ENCODE measurements around the gene PPP4R3A. TPM values are rescaled to one million over a fixed set of nuclear protein-coding genes. Genes with fewer than 3 reads are reported as not detected.
A peak's percentile ranks its signal among the peaks of the same experiment; 100 is the strongest.
"Not testable (repeated sequence)": the region's sequence is repeated elsewhere in the genome, so short reads cannot be mapped to it uniquely, and the experiment has no call there.

Gene PPP4R3A
- total RNA-seq, 3 donors from 2014 or later, result 127 to 142 (median 141) TPM

GRCh38 chr14:91516663-91517388 is 6.7 kb upstream of the PPP4R3A start:
- Mint-ChIP-seq H3K36me3 (ENCODE audit: insufficient read depth) (no peaks in the 10 kb centered on the region), H3K4me1 (ENCODE audit: low read depth) (no peaks in the 10 kb centered on the region), H3K9me3 (no peaks in the 10 kb centered on the region), H3K4me3 (no peak overlapping the region), H3K27me3 (ENCODE audit: low read depth) (peaks cover 3% of the 10 kb centered on the region)
- DNase-seq (no peak), ATAC-seq (no peak)

DNA sequence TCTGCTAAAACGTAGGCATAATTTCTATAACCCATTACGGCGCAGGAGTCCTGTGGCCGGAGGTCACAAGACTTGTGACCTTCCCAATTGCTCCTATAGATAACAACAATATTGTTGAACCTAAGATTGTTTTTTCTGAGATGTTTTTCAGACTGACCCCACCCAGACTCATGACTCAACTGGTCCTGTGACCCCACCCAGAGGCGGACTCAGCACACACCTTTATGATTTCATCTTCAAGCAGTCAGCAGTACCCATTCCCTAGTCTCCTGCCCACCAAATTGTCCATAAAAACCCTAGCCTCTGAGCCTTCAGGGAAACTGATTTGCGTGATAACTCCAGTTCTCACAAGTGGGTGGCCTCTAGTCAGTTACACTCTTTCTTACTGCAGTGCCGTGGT is 5.9 kb upstream of the PPP4R3A start:
- peaks cover 2% of the 10 kb centered on the region for H3K4me1 Mint-ChIP-seq (ENCODE audit: low read depth)
- H3K27me3 Mint-ChIP-seq (ENCODE audit: low read depth), result peaks cover 3% of the 10 kb centered on the region
- no peak for DNase-seq
- H3K36me3 Mint-ChIP-seq (ENCODE audit: insufficient read depth), result no peaks in the 10 kb centered on the region
- ATAC-seq, result no peak
- H3K9me3 Mint-ChIP-seq, result no peaks in the 10 kb centered on the region
- no peak overlapping the region for H3K4me3 Mint-ChIP-seq

DNA sequence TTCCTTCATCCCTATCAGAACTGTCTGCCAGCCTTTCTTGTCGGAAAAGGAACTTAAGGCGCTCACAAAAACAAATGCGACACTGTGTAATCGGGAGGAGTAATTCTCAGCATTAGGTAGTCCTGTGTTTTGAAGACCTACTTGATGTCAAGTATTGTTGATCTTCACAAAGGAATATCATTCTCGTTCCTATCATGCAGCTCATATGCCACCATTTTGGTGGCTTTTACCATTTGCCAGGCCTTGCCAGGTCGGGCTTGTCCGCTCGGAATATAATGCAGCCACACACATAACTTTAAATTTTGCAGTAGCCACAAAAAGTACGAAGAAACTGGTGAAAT is 903 bp upstream of the PPP4R3A start:
- H3K36me3 Mint-ChIP-seq (ENCODE audit: insufficient read depth), result peaks cover 16% of the 10 kb centered on the region
- peaks cover 2% of the 10 kb centered on the region for H3K27me3 Mint-ChIP-seq (ENCODE audit: low read depth)
- H3K4me1 Mint-ChIP-seq (ENCODE audit: low read depth), result peaks cover 17% of the 10 kb centered on the region
- DNase-seq, result no peak
- ATAC-seq, result no peak
- H3K9me3 Mint-ChIP-seq, result no peaks in the 10 kb centered on the region
- H3K4me3 Mint-ChIP-seq, result peak overlapping the region; percentile 100

DNA sequence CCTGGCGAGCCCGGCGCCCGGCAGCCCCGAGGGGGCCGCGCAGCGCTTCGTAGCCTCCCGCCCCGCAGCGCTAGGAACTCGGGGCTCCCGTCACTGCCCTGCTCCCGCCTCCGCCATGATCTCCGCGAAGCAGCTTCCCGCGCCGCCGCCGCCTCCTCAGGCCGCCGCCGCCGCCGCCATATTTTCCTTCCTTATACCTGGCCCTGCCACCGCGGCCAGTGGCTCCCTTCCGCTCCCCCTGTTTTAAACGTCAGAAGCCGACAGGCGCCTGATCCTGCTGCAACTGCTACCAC is 286 bp downstream of the PPP4R3A start:
- peaks cover 18% of the 10 kb centered on the region for H3K36me3 Mint-ChIP-seq (ENCODE audit: insufficient read depth)
- peaks cover 28% of the 10 kb centered on the region for H3K4me1 Mint-ChIP-seq (ENCODE audit: low read depth)
- H3K4me3 Mint-ChIP-seq, result peak overlapping the region; percentile 100
- no peak for DNase-seq
- H3K27me3 Mint-ChIP-seq (ENCODE audit: low read depth), result no peaks in the 10 kb centered on the region
- peak; percentile 51 for ATAC-seq
- no peaks in the 10 kb centered on the region for H3K9me3 Mint-ChIP-seq

- peak; percentile 16 to 17 for ATAC-seq
- Mint-ChIP-seq H3K4me1 (ENCODE audit: low read depth) (peaks cover 34% of the 10 kb centered on the region), H3K27me3 (ENCODE audit: low read depth) (no peaks in the 10 kb centered on the region), H3K4me3 (peak overlapping the region; percentile 100), H3K9me3 (no peaks in the 10 kb centered on the region), H3K36me3 (ENCODE audit: insufficient read depth) (peaks cover 22% of the 10 kb centered on the region)
- peak; percentile 21 for DNase-seq
These were observed 830 bp downstream of the PPP4R3A start for GRCh38 chr14:91509083-91509877.

GRCh38 chr14:91508105-91508504 is 2.0 kb downstream of the PPP4R3A start:
- no peaks in the 10 kb centered on the region for H3K9me3 Mint-ChIP-seq
- peak overlapping the region; percentile 97 for H3K4me3 Mint-ChIP-seq
- H3K27me3 Mint-ChIP-seq (ENCODE audit: low read depth), result no peaks in the 10 kb centered on the region
- peaks cover 29% of the 10 kb centered on the region for H3K36me3 Mint-ChIP-seq (ENCODE audit: insufficient read depth)
- peaks cover 42% of the 10 kb centered on the region for H3K4me1 Mint-ChIP-seq (ENCODE audit: low read depth)
- DNase-seq (no peak), ATAC-seq (no peak)

GRCh38 chr14:91506226-91506625 is 3.9 kb downstream of the PPP4R3A start:
- Mint-ChIP-seq H3K27me3 (ENCODE audit: low read depth) (no peaks in the 10 kb centered on the region), H3K36me3 (ENCODE audit: insufficient read depth) (peaks cover 33% of the 10 kb centered on the region), H3K9me3 (no peaks in the 10 kb centered on the region), H3K4me3 (peak overlapping the region; percentile 57), H3K4me1 (ENCODE audit: low read depth) (peaks cover 49% of the 10 kb centered on the region)
- ATAC-seq (no peak), DNase-seq (no peak)

- Mint-ChIP-seq H3K36me3 (ENCODE audit: insufficient read depth) (peaks cover 25% of the 10 kb centered on the region), H3K9me3 (no peaks in the 10 kb centered on the region), H3K27me3 (ENCODE audit: low read depth) (no peaks in the 10 kb centered on the region), H3K4me1 (ENCODE audit: low read depth) (peaks cover 68% of the 10 kb centered on the region), H3K4me3 (no peak overlapping the region)
- ATAC-seq (no peak), DNase-seq (no peak)
These were observed 7.1 kb downstream of the PPP4R3A start for GRCh38 chr14:91503000-91503504.

GRCh38 chr14:91501951-91502930 is 7.9 kb downstream of the PPP4R3A start:
- ATAC-seq (no peak), DNase-seq (no peak)
- peaks cover 31% of the 10 kb centered on the region for H3K36me3 Mint-ChIP-seq (ENCODE audit: insufficient read depth)
- no peak overlapping the region for H3K4me3 Mint-ChIP-seq
- H3K27me3 Mint-ChIP-seq (ENCODE audit: low read depth), result no peaks in the 10 kb centered on the region
- no peaks in the 10 kb centered on the region for H3K9me3 Mint-ChIP-seq
- peaks cover 75% of the 10 kb centered on the region for H3K4me1 Mint-ChIP-seq (ENCODE audit: low read depth)

DNA sequence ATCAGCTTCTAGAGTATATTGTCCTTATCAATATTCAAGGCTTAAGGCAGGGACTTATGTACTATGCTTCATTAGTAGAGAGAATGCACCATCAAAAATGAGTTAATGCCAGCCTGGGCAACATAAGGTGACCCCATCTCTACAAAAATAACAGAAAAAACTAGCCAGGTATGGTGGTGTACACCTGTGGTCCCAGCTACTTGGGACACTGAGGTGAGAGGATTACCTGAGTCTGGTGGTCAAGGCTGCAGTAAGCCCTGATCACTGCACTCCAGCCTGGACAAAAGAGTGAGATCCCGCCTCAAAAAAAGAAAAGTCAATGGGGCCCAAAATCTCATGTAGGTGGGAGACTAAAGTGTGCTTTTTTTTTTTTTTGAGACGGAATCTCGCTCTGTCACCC is 8.8 kb downstream of the PPP4R3A start:
- ATAC-seq, result no peak
- H3K36me3 Mint-ChIP-seq (ENCODE audit: insufficient read depth), result peaks cover 29% of the 10 kb centered on the region
- no peak for DNase-seq
- no peaks in the 10 kb centered on the region for H3K9me3 Mint-ChIP-seq
- H3K27me3 Mint-ChIP-seq (ENCODE audit: low read depth), result no peaks in the 10 kb centered on the region
- peaks cover 77% of the 10 kb centered on the region for H3K4me1 Mint-ChIP-seq (ENCODE audit: low read depth)
- no peak overlapping the region for H3K4me3 Mint-ChIP-seq

DNA sequence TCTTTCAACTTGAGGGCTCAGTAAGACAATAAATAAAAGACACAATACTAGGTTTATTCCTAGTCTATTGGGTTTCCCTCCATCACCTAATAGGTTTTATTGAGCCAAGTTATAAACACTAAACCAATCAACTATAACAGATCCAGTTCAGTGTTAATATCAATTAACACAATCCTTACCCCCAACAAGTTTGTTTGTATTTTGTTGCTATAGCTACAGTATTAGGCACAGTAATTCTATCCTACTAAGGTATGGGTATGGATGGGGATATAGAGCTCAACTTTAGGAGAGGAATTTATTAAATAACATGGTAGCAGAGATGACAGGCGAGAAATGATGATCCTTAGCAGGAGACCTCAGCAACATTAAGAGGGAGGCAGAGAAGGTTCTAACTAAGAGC is 13.3 kb downstream of the PPP4R3A start:
- H3K9me3 Mint-ChIP-seq, result no peaks in the 10 kb centered on the region
- ATAC-seq, result no peak

DNA sequence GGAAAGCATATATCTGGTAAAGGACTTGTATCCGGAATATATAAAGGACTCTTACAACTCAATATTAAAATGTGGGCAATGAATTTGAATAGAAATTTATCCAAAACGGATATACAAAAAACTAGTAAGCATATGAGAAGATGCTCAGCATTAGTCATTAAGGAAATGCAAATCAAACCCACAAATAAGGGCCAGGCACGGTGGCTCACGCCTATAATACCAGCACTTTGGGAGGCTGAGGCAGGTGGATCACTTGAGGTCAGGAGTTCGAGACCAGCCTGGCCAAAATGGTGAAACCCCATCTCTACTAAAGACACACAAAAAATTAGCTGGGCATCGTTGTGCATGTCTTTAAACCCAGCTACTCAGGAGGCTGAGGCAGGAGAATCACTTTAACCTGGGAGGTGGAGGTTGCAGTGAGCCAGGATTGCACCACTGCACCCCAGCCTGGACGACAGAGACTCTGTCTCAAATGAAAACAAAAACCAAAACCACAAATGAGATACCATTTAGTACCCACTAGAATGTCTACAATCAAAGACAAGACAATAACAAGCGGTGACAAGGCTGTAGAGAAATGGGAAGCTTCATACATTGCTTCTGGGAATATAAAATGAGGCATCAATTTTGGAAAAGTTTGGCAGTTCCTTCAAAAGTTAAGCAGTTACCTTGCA is 15.6 kb downstream of the PPP4R3A start:
- DNase-seq; H3K9me3 Mint-ChIP-seq; H3K27me3 Mint-ChIP-seq (ENCODE audit: low read depth): not testable (repeated sequence)
- H3K4me1 Mint-ChIP-seq (ENCODE audit: low read depth), result peaks cover 71% of the 10 kb centered on the region
- ATAC-seq, result peak; percentile 65 to 69
- peaks cover 23% of the 10 kb centered on the region for H3K36me3 Mint-ChIP-seq (ENCODE audit: insufficient read depth)
- peak overlapping the region; percentile 45 for H3K4me3 Mint-ChIP-seq

More for the DNA sequence above, 13.3 kb downstream of the PPP4R3A start:
- peaks cover 17% of the 10 kb centered on the region for H3K36me3 Mint-ChIP-seq (ENCODE audit: insufficient read depth)
- H3K4me1 Mint-ChIP-seq (ENCODE audit: low read depth), result peaks cover 84% of the 10 kb centered on the region
- H3K27me3 Mint-ChIP-seq (ENCODE audit: low read depth), result no peaks in the 10 kb centered on the region
- DNase-seq, result no peak
- H3K4me3 Mint-ChIP-seq, result no peak overlapping the region

- ATAC-seq, result no peak
- no peaks in the 10 kb centered on the region for H3K27me3 Mint-ChIP-seq (ENCODE audit: low read depth)
These were observed 16.9 kb downstream of the PPP4R3A start for GRCh38 chr14:91493169-91493568.

GRCh38 chr14:91484744-91485143 is 25.4 kb downstream of the PPP4R3A start:
- Mint-ChIP-seq H3K36me3 (ENCODE audit: insufficient read depth) (peaks cover 50% of the 10 kb centered on the region), H3K9me3 (no peaks in the 10 kb centered on the region), H3K4me3 (no peak overlapping the region), H3K27me3 (ENCODE audit: low read depth) (no peaks in the 10 kb centered on the region), H3K4me1 (ENCODE audit: low read depth) (peaks cover 49% of the 10 kb centered on the region)
- ATAC-seq (peak; percentile 25 to 62), DNase-seq (no peak)

More at GRCh38 chr14:91493169-91493568, 16.9 kb downstream of the PPP4R3A start:
- Mint-ChIP-seq H3K4me1 (ENCODE audit: low read depth) (peaks cover 67% of the 10 kb centered on the region), H3K36me3 (ENCODE audit: insufficient read depth) (peaks cover 27% of the 10 kb centered on the region), H3K4me3 (no peak overlapping the region), H3K9me3 (no peaks in the 10 kb centered on the region)
- DNase-seq, result no peak

All from activated T-cell treated with anti-CD3 and anti-CD28 coated beads, Interleukin-2, amount 50 U/mL, for 4 hours (primary cell).